NCI-H1694 (cell line): ENCODE data around the gene EFNA1.

Experiments used
- DNase-seq: peaks from one replicate; lab custom pipeline; 2025; lab: John Stamatoyannopoulos, UW

EFNA1 gene

DNA sequence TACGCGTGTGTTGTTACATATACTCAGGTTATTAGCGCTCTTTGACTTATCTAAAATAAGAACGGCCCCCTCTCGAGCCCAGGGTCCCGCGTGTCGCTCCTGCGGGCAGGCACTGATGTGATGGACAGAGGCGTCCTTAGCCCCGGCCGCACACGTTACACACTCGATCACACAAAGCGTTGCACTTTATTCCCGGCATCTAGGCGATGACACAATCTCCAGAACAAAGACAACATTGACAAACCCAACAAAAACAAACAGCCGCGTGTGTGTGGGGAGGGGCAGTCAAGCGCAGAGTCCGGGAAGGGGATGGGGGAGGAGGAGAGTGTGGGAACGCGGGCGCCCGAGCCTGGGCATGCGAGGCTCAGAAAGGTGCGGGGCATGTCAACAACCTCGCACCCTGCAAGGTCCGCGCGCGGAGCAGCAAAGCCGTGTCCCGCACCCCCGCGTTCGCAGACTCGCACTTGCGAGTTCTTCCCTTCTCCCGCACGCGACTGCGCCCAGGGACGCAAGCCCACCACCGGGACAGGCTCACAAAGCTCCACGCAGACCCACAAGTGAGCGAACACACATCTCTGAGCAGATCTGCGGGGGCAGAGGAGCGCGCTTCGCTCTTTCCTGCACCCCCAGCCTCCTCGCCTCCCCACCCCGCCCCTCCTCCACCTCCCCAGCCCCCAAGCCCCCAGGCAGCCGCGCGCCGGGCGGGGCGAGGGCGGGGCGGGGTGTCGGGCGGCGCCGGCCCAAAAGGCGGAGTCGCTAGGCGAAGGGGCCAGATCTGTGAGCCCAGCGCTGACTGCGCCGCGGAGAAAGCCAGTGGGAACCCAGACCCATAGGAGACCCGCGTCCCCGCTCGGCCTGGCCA, at the start of gene EFNA1:
TSS of gene EFNA1 (plus strand) at position 772 of the 862 bp plus-strand sequence. CDS start 102 bp downstream, outside the sequence.
- DNase-seq: peak; percentile 46

GRCh38 chr1:155078469-155079209, 49.0 kb upstream of the EFNA1 start, which contains the start of gene EFNA3:
TSS of gene EFNA3 (plus strand) at chr1:155078837. CDS start at chr1:155078942, 105 bp downstream.
- peak; percentile 53 for DNase-seq

DNA sequence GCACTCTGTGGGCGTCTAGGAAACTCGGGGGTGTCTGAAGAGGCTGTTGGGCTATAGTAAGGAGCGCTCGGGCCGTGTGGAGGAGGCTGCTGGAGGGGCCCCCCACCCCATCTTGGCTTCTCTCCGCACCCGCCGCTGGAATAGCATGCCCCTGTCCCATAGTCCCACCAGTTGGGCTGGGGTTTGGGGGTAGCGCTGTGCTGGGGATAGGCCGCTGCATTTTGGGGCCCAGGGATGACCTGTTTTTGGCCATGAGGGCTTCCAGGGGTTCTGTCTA, 48.5 kb upstream of the EFNA1 start:
- DNase-seq: no peak

- DNase-seq: peak; percentile 21
These were observed 48.0 kb upstream of the EFNA1 start for GRCh38 chr1:155079487-155080311.

GRCh38 chr1:155080312-155081228, 47.1 kb upstream of the EFNA1 start:
- peak; percentile 96 for DNase-seq

GRCh38 chr1:155081472-155082300, 46.0 kb upstream of the EFNA1 start:
- no peak for DNase-seq

- DNase-seq: no peak
These were observed 45.2 kb upstream of the EFNA1 start for GRCh38 chr1:155082301-155083051.

GRCh38 chr1:155083052-155083541, 44.6 kb upstream of the EFNA1 start:
- DNase-seq: no peak

DNA sequence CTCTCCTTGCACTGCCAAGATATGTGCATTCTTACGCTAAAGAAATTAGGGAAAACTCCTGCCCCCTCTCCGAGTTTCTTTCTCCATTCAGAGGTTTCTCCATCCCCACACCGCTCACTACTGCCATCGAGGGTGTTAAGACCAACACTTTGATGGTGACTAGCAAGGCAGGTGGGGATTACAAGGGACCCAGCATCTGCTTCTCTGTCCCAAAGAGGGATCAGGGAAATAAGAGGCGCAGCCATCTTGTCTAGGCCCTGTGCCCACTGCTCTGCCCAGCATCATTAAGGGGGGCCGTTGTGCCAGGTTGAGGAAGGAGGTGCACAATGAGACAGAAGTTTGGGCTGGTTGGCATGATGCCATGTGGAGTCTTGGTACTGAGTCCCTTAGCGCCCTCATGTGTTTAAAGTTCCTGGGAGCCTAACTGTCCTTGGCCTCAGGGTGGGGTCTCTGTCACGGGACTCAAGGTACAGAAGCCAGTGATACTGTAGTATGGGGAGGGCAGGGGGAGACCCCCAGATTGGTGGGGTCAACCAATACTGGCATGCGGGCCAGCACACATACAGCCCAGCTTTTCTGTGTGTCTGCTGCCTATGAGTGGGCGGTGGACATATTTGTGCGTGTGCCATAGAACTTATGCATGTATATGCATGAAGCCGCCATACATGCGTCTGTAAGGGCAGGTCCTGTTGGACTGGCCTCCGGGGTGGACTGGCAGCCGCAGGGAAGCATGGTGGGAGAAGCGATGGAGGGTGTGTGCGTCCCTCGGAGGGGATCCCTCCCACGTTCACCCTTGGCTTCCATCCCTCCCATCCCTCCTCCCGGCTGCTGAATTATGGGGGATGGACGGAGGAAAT, 43.6 kb upstream of the EFNA1 start:
- no peak for DNase-seq

DNA sequence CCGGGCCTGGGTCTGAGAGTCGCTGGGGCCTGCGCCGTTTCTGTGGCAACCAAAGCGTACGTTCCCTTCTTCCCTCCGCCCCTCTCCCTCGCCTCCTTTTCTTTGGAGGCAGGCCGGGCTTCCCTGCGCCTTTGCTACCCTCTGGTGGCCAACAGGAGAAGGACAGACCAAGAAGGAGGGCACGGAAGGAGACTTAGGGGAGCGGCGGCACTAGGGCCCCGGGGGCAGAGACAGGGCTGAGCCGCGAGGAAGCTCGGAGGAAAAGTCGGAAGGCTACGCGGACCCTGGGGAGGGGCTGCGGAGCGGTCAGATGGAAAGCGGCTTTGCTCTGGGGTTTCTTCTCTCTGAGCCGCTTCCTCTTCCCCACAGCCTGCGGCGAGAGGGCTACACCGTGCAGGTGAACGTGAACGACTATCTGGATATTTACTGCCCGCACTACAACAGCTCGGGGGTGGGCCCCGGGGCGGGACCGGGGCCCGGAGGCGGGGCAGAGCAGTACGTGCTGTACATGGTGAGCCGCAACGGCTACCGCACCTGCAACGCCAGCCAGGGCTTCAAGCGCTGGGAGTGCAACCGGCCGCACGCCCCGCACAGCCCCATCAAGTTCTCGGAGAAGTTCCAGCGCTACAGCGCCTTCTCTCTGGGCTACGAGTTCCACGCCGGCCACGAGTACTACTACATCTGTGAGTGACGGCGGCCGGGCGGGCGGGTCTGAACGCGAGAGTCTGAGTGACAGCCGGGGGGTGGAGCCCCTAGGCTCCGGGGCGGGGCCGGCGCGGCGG, 42.8 kb upstream of the EFNA1 start:
- peak; percentile 98 for DNase-seq

- no peak for DNase-seq
These were observed 42.1 kb upstream of the EFNA1 start for GRCh38 chr1:155085504-155086127.

DNA sequence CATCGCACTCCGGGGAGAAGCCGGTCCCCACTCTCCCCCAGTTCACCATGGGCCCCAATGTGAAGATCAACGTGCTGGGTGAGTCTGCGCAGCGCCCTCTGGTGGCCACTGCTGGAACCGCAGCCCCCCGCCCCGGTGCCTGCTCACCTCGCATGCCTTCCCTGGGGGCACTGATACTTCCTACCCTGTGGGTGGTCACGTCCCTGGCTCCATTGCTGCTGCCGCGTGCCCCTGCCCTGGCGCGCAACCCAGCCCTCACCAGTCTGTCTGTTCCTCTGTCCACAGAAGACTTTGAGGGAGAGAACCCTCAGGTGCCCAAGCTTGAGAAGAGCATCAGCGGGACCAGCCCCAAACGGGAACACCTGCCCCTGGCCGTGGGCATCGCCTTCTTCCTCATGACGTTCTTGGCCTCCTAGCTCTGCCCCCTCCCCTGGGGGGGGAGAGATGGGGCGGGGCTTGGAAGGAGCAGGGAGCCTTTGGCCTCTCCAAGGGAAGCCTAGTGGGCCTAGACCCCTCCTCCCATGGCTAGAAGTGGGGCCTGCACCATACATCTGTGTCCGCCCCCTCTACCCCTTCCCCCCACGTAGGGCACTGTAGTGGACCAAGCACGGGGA, 41.4 kb upstream of the EFNA1 start:
- peak; percentile 79 for DNase-seq

- DNase-seq: no peak
These were observed 40.7 kb upstream of the EFNA1 start for GRCh38 chr1:155086856-155087535.

- peak; percentile 94 for DNase-seq
These were observed 36.3 kb upstream of the EFNA1 start for GRCh38 chr1:155091071-155092051.

GRCh38 chr1:155092131-155092530, 35.5 kb upstream of the EFNA1 start:
- DNase-seq: no peak
